ENCODE data around the gene ZSWIM3. TPM values are rescaled to one million over a fixed set of nuclear protein-coding genes. Genes with fewer than 3 reads are reported as not detected.
A peak's percentile ranks its signal among the peaks of the same experiment; 100 is the strongest.

The ZSWIM3 gene
- total RNA-seq, 2 donors from 2014 or later = 5.5 to 6.4 TPM

DNA sequence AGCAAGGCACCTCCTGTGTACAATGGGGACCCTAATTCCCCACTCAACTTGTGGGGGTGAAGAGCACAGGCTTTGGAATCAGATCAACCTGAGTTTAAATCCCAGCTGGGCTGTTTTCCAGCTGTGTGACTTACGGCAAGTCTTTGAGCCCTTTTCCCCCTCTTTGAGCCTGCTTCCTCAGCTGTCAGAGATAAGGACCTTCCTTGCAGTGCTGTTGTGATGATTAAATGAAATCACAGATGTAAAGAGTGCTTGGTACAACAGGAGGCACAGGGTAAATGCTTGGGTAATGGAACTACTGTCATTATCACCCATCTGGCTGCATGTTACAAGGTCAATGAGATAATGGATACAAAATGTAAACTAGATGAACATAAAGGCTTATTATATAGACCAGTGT lies 20.6 kb upstream of the ZSWIM3 start:
- H3K27ac Mint-ChIP-seq = no peak overlapping the region
- ATAC-seq = no peak
- H3K4me3 Mint-ChIP-seq = no peak overlapping the region

DNA sequence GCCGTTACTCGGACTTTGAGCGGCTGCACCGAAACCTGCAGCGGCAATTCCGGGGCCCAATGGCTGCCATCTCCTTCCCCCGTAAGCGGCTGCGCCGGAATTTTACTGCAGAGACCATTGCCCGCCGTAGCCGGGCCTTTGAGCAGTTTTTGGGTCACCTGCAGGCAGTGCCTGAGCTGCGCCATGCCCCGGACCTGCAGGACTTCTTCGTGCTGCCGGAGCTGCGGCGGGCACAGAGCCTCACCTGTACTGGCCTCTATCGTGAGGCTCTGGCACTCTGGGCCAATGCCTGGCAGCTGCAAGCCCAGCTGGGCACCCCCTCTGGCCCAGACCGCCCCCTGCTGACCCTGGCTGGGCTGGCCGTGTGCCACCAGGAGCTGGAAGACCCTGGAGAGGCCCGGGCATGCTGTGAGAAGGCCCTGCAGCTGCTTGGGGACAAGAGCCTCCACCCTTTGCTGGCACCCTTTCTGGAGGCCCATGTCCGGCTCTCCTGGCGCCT lies 16.7 kb upstream of the ZSWIM3 start:
- H3K27me3 Mint-ChIP-seq = no peaks in the 10 kb centered on the region
- H3K4me1 Mint-ChIP-seq (ENCODE audit: low read depth in 2 of 2) = peaks cover 5 to 10% of the 10 kb centered on the region in 2 donors
- H3K9me3 Mint-ChIP-seq = no peaks in the 10 kb centered on the region
- ATAC-seq (no peak), DNase-seq (ENCODE audit: low spot score) (no peak)
- H3K27ac Mint-ChIP-seq = no peak overlapping the region
- no peak overlapping the region for H3K4me3 Mint-ChIP-seq
- H3K36me3 Mint-ChIP-seq = peaks cover 5% of the 10 kb centered on the region

More for the DNA sequence above, 20.6 kb upstream of the ZSWIM3 start:
- no peak for DNase-seq (ENCODE audit: low spot score)
- Mint-ChIP-seq H3K9me3 (no peaks in the 10 kb centered on the region), H3K4me1 (ENCODE audit: low read depth in 2 of 2) (peaks cover 9 to 10% of the 10 kb centered on the region in 2 donors), H3K36me3 (no peaks in the 10 kb centered on the region), H3K27me3 (no peaks in the 10 kb centered on the region)

DNA sequence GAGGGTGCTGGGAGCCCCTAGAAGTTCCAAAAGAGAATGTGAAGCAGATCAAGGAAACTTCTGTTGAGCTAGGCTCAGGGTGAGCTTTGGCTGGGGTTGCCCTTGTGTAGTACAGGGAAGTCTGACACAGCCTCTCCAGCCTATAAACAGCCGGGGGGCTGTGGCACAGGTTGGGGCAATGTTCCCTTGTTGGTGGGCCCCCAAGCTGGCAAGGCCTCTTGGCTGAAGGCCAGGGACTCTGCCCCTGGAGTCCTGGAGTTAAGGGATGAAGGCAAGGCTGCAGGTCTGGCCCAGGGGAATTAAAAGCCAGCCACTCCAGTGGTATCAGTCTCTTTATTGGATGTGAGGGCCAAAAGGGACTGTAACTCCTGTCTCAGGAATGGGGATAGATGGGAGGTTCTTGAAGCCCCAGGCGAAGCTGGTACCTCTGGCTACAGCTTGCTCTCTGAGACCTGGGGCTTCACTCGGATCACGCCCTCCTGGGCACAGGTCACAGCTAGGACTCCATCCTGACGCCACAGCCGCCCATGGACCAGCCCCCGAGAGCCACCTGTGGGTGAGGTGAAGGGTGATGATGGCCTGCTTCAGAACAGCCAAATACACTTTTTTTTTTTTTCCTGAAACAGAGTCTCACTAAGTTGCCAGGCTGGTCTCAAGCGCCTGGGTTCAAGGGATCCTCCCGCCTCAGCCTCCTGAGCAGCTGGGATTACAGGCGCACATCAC lies 15.8 kb upstream of the ZSWIM3 start:
- peaks cover 5% of the 10 kb centered on the region for H3K36me3 Mint-ChIP-seq
- no peaks in the 10 kb centered on the region for H3K9me3 Mint-ChIP-seq
- DNase-seq (ENCODE audit: low spot score) = no peak
- no peaks in the 10 kb centered on the region for H3K27me3 Mint-ChIP-seq
- H3K27ac Mint-ChIP-seq = peak overlapping the region in 1 of 2 donors; percentile 75
- no peak overlapping the region for H3K4me3 Mint-ChIP-seq
- peaks cover 5 to 10% of the 10 kb centered on the region in 2 donors for H3K4me1 Mint-ChIP-seq (ENCODE audit: low read depth in 2 of 2)
- ATAC-seq = no peak

DNA sequence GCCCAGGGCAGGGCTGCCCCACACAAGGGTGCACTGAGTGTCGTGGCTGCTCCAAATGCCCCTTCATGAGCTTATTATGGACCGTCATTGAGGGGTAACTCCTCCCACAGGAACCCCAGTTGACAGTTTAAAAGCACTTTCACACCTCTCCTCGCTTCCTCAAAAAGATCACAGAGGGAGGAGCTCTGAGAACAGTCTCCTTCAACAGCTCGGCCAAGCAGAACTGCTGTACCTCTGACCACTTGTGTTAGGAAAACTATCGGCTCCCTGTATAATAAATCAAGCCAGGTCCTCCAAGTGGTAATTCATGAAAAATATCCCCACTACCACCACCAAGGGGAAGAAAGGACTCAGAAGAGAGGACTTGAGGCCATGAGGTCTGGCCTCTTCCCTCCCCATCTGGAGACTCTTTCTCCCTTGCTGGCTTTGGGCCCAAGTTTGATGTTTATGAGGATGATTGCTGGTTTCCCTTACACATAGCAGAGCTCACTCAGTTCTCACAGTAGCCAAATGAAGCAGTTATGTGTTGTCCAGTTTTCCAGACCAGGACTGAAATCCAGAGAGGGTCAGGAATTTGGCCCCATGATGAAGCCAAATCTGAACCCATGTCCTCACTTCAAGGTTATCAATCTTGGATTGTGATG lies 15.1 kb upstream of the ZSWIM3 start:
- Mint-ChIP-seq H3K27ac (peak overlapping the region; percentile 37 to 75), H3K4me1 (ENCODE audit: low read depth in 2 of 2) (peaks cover 5 to 10% of the 10 kb centered on the region in 2 donors), H3K27me3 (no peaks in the 10 kb centered on the region), H3K4me3 (no peak overlapping the region), H3K36me3 (peaks cover 5% of the 10 kb centered on the region), H3K9me3 (no peaks in the 10 kb centered on the region)
- ATAC-seq (peak; percentile 58 to 70), DNase-seq (ENCODE audit: low spot score) (no peak)

DNA sequence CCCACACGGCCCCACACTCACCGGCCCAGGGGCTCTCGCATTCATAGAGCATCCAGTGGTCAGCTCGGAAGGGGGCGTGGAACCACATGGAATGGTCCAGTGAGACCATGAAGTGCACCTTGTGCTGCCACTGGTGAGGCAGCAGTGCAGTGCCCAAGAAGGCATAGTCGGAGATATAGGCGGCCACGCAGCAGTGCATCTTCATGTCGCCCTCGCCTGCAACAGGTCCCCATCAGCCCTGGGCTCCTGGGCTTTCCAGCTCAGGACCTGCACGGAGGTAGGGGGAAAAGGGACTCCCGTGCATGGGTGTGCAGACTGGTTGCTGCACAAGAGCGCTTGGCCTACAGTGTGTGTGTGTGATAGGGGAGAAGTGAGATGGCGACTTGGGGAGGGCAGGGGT lies 13.9 kb upstream of the ZSWIM3 start:
- DNase-seq (ENCODE audit: low spot score) = no peak
- Mint-ChIP-seq H3K9me3 (no peaks in the 10 kb centered on the region), H3K4me1 (ENCODE audit: low read depth in 2 of 2) (peaks cover 5 to 12% of the 10 kb centered on the region in 2 donors), H3K36me3 (peaks cover 5% of the 10 kb centered on the region), H3K27me3 (no peaks in the 10 kb centered on the region), H3K27ac (no peak overlapping the region), H3K4me3 (no peak overlapping the region)
- no peak for ATAC-seq

DNA sequence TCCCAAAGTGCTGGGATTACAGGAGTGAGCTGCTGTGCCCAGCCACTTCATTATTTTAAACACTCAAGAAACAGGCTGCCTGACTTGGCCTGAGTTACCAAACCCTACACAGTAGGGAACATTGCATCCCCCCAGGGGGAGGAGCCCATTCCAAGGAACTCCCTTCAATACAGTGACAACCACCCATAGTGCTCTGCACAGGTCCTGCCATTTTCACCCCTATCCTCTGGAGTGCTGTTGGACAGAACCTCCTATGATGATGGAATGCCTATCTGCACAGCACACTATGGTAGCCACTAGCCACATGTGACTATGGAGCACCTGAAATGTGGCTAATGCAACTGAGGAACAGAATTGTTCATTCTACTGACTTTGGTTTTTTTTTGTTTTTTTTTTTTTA lies 12.0 kb upstream of the ZSWIM3 start:
- no peak overlapping the region for H3K4me3 Mint-ChIP-seq
- H3K27ac Mint-ChIP-seq = no peak overlapping the region
- no peak for ATAC-seq
- H3K9me3 Mint-ChIP-seq = no peaks in the 10 kb centered on the region
- peaks cover 5 to 12% of the 10 kb centered on the region in 2 donors for H3K4me1 Mint-ChIP-seq (ENCODE audit: low read depth in 2 of 2)
- H3K36me3 Mint-ChIP-seq = peaks cover 5% of the 10 kb centered on the region
- H3K27me3 Mint-ChIP-seq = no peaks in the 10 kb centered on the region
- DNase-seq (ENCODE audit: low spot score) = no peak

DNA sequence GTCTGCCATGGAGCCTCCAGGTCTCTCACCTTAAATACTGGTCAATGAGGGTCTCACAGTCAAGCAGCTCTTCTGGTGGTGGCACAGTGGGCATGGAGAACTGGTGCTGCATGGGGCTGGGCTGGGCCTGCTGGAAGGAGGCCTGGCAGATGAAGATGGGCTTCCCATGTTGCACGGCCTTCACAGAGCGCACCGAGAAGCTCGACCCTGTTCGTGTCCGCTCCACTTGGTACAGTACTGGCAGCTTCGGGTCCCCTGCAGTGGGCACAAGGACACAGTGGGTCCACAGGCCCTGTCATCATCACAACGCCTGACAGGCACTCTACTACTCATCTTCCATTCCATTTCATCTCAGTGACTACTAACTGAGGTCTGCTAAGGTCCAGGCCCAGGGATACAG lies 9.0 kb upstream of the ZSWIM3 start:
- H3K27me3 Mint-ChIP-seq = no peaks in the 10 kb centered on the region
- peaks cover 5% of the 10 kb centered on the region for H3K36me3 Mint-ChIP-seq
- no peaks in the 10 kb centered on the region for H3K9me3 Mint-ChIP-seq
- no peak overlapping the region for H3K27ac Mint-ChIP-seq
- H3K4me3 Mint-ChIP-seq = no peak overlapping the region
- DNase-seq (ENCODE audit: low spot score) (no peak), ATAC-seq (no peak)
- peaks cover 2 to 6% of the 10 kb centered on the region in 2 donors for H3K4me1 Mint-ChIP-seq (ENCODE audit: low read depth in 2 of 2)

DNA sequence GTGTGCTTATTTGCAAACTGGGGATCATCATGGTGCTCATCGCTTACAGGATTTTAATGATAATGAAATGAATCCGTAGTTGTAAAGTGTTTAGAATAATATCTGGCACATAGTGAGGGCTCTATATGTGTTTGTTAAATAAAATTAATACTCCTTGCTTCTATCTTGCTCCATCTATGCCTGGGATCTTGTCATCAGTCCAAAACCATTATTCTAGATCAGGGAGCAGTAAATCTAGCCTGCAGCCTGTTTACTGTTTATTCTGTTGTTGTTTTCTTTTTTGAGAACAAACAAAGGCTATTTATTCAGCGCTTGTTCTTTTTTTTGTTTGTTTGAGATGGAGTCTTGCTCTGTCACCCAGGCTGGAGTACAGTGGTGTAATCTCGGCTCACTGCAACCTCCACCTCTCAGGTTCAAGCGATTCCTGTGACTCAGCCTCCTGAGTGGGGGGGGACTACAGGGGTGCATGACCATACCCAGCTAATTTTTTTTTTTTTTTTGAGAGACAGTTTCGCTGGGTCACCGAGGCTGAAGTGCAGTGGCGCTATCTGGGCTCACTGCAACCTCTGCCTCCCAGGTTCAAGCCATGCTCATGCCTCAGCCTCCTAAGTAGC lies 8.3 kb upstream of the ZSWIM3 start:
- no peak for ATAC-seq
- Mint-ChIP-seq H3K9me3 (no peaks in the 10 kb centered on the region), H3K4me1 (ENCODE audit: low read depth in 2 of 2) (peaks cover 5 to 6% of the 10 kb centered on the region in 2 donors), H3K36me3 (peaks cover 5% of the 10 kb centered on the region), H3K27ac (no peak overlapping the region), H3K4me3 (no peak overlapping the region), H3K27me3 (no peaks in the 10 kb centered on the region)
- no peak for DNase-seq (ENCODE audit: low spot score)

DNA sequence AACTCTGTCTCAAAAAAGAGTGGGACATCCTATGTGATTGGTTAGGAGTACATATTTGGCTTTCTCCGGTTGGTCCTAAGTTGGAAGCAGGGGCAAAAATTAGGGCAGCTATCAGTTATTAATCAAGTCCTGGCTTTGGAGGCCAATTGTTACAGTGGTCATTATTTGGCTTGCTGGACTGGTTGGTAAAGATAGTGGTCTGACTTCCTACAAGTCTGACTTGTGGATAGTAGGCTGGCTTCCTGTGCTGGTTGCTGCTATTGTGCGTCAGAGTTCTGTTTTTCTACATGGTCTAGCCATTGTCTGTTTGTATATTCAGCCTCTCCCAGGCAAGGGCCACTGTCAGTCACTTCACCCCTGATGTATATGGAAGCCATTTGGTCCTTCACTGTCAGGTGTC lies 7.2 kb upstream of the ZSWIM3 start:
- DNase-seq (ENCODE audit: low spot score) = no peak
- ATAC-seq = no peak
- peaks cover 5 to 13% of the 10 kb centered on the region in 2 donors for H3K4me1 Mint-ChIP-seq (ENCODE audit: low read depth in 2 of 2)
- no peak overlapping the region for H3K4me3 Mint-ChIP-seq
- H3K27ac Mint-ChIP-seq = no peak overlapping the region
- no peaks in the 10 kb centered on the region for H3K9me3 Mint-ChIP-seq
- H3K36me3 Mint-ChIP-seq = no peaks in the 10 kb centered on the region
- H3K27me3 Mint-ChIP-seq = no peaks in the 10 kb centered on the region

DNA sequence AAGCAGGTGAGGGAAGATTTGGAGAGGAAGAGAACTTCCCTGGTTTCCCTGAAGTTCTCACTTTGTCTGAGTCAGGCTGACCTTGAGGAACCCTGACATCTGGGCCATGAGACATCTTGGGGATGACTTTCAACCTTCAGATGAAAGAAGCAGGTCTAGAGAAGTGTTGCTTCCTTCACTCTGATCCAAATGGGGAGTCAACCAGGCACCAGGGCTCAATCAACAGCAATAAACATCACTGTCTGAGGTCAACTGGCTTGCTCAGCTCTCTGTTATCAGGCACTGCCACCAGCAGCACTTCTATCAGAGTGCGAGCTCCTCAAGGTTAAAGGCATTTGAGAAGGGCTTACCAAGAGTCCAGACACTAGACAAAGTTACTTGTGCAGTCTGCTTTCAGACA lies 6.5 kb upstream of the ZSWIM3 start:
- no peaks in the 10 kb centered on the region for H3K9me3 Mint-ChIP-seq
- no peak for ATAC-seq
- H3K27ac Mint-ChIP-seq = no peak overlapping the region
- H3K27me3 Mint-ChIP-seq = no peaks in the 10 kb centered on the region
- H3K4me1 Mint-ChIP-seq (ENCODE audit: low read depth in 2 of 2) = peaks cover 5 to 13% of the 10 kb centered on the region in 2 donors
- no peaks in the 10 kb centered on the region for H3K36me3 Mint-ChIP-seq
- no peak for DNase-seq (ENCODE audit: low spot score)
- H3K4me3 Mint-ChIP-seq = no peak overlapping the region

DNA sequence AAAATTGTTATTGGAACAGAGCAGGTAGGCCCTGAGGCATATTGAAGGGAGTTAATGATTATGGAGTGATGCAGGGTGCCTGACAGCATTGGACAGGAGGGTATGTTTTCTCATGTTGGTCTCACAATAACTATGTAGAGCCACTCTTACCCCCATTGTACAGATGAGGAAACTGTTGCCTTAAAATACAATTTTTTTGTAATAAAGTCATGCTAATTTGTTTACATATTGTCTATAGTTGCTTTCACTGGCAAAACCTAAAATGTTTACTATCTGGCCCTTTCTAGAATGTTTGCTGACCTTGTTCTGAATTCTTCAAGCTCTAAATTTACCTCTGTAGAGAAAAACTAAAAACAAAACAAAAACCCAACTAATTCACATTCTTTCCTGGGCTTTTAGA lies 5.9 kb upstream of the ZSWIM3 start:
- Mint-ChIP-seq H3K36me3 (no peaks in the 10 kb centered on the region), H3K27me3 (no peaks in the 10 kb centered on the region), H3K27ac (no peak overlapping the region), H3K4me3 (no peak overlapping the region), H3K4me1 (ENCODE audit: low read depth in 2 of 2) (peaks cover 10 to 13% of the 10 kb centered on the region in 2 donors), H3K9me3 (no peaks in the 10 kb centered on the region)
- no peak for ATAC-seq
- no peak for DNase-seq (ENCODE audit: low spot score)

DNA sequence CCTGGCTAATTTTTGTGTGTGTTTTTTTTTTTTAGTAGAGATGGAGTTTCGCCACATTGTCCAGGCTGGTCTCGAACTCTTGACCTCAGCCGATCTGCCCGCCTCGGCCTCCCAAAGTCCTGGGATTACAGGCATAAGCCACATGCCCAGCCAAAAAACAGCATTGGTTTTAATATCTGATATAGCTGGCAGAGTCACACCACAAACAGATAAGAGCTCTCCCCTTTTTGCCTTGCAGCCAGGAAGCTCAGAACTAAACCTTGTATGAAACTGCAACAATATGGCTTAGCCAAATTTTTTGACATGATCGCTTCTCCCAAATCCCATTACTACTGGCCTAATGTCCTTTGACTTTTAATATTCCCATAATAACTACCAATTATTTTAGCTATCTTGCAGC lies 5.1 kb upstream of the ZSWIM3 start:
- no peak overlapping the region for H3K4me3 Mint-ChIP-seq
- no peak for DNase-seq (ENCODE audit: low spot score)
- H3K27ac Mint-ChIP-seq = no peak overlapping the region
- no peak for ATAC-seq
- H3K4me1 Mint-ChIP-seq (ENCODE audit: low read depth in 2 of 2) = peaks cover 12 to 13% of the 10 kb centered on the region in 2 donors
- no peaks in the 10 kb centered on the region for H3K27me3 Mint-ChIP-seq
- no peaks in the 10 kb centered on the region for H3K9me3 Mint-ChIP-seq
- H3K36me3 Mint-ChIP-seq = no peaks in the 10 kb centered on the region

DNA sequence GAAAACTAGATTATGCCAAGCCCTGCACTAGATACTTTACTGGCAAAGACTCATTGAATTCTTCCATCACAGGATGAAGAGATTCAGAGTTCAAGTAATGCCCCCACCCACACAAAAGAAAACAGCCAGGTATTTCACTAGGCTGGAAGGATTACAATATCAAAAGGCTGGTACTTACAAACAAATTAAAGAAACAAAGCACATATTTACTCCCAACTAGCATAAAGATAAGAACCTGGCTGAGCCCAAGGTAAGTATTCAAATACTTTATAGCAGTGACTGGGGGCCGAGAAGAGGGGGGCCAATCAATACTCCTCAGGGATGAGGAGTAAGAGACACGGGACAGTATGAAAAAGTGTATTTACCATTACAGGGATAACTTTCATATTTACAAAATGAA lies 3.9 kb upstream of the ZSWIM3 start:
- peaks cover 19 to 23% of the 10 kb centered on the region in 2 donors for H3K4me1 Mint-ChIP-seq (ENCODE audit: low read depth in 2 of 2)
- no peaks in the 10 kb centered on the region for H3K27me3 Mint-ChIP-seq
- ATAC-seq = no peak
- no peak for DNase-seq (ENCODE audit: low spot score)
- H3K27ac Mint-ChIP-seq = no peak overlapping the region
- no peaks in the 10 kb centered on the region for H3K9me3 Mint-ChIP-seq
- no peak overlapping the region for H3K4me3 Mint-ChIP-seq
- no peaks in the 10 kb centered on the region for H3K36me3 Mint-ChIP-seq

DNA sequence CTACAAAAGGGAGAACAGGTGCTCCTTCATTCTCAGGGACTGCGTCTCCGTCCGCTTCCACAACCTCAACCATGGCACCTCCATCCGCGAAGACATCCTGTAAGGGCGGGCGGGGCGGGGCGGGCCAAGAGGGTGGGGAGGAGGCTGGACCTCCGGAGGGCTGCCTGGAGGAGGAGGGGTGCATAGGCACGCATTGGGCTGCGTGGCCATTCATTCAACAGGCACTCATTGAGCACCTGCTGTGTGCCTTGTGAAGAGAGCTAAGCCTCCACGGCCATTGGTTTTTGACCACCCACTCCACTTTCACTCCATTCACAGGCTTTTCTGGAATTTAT lies 435 bp downstream of the ZSWIM3 start:
- H3K4me1 Mint-ChIP-seq (ENCODE audit: low read depth in 2 of 2) = peaks cover 26 to 38% of the 10 kb centered on the region in 2 donors
- no peaks in the 10 kb centered on the region for H3K27me3 Mint-ChIP-seq

More for the DNA sequence above, 435 bp downstream of the ZSWIM3 start:
- ATAC-seq = peak; percentile 58 to 64
- peak overlapping the region; percentile 96 to 97 for H3K27ac Mint-ChIP-seq
- no peaks in the 10 kb centered on the region for H3K36me3 Mint-ChIP-seq
- peak overlapping the region; percentile 95 for H3K4me3 Mint-ChIP-seq
- no peaks in the 10 kb centered on the region for H3K9me3 Mint-ChIP-seq
- peak; percentile 63 for DNase-seq (ENCODE audit: low spot score)

All from natural killer cell treated with Interleukin-12 subunit alpha and Interleukin-12 subunit beta and Interleukin-15 and Interleukin-18, amount 100 ng/mL, for 72 hours (primary cell).